ENCODE measurements around the gene C14orf132.
A peak's percentile ranks its signal among the peaks of the same experiment; 100 is the strongest.

C14orf132 gene

GRCh38 chr14:96040828-96041371 is 1.7 kb downstream of the C14orf132 start:
- no peak for DNase-seq

GRCh38 chr14:96042248-96042930 is 3.2 kb downstream of the C14orf132 start:
- no peak for DNase-seq

- DNase-seq = no peak
These were observed 7.5 kb downstream of the C14orf132 start for GRCh38 chr14:96046630-96047029.

GRCh38 chr14:96047101-96047500 is 7.9 kb downstream of the C14orf132 start:
- DNase-seq = no peak

GRCh38 chr14:96049932-96050331 is 10.8 kb downstream of the C14orf132 start:
- no peak for DNase-seq

- no peak for DNase-seq
These were observed 11.3 kb downstream of the C14orf132 start for GRCh38 chr14:96050482-96050881.

- DNase-seq = no peak
These were observed 12.1 kb downstream of the C14orf132 start for GRCh38 chr14:96051231-96051630.

- no peak for DNase-seq
These were observed 12.7 kb downstream of the C14orf132 start for GRCh38 chr14:96051642-96052540.

- DNase-seq = no peak
These were observed 13.5 kb downstream of the C14orf132 start for GRCh38 chr14:96052541-96053247.

- no peak for DNase-seq
These were observed 14.1 kb downstream of the C14orf132 start for GRCh38 chr14:96053248-96053599.

GRCh38 chr14:96053600-96054381 is 14.6 kb downstream of the C14orf132 start:
- peak; percentile 64 for DNase-seq

GRCh38 chr14:96054661-96055060 is 15.5 kb downstream of the C14orf132 start:
- DNase-seq = no peak

- no peak for DNase-seq
These were observed 16.0 kb downstream of the C14orf132 start for GRCh38 chr14:96055065-96055752.

GRCh38 chr14:96055753-96056508 is 16.8 kb downstream of the C14orf132 start:
- DNase-seq = no peak

GRCh38 chr14:96056509-96057422 is 17.6 kb downstream of the C14orf132 start:
- DNase-seq = no peak

- DNase-seq = no peak
These were observed 18.6 kb downstream of the C14orf132 start for GRCh38 chr14:96057738-96058137.

- no peak for DNase-seq
These were observed 19.5 kb downstream of the C14orf132 start for GRCh38 chr14:96058576-96059200.

GRCh38 chr14:96059519-96060135 is 20.5 kb downstream of the C14orf132 start:
- no peak for DNase-seq

All from NCI-H226 (cell line).